Fibroblast of the conjunctiva (primary cell): ENCODE measurements around the gene TMPRSS5.
"Not testable (repeated sequence)": the region's sequence is repeated elsewhere in the genome, so short reads cannot be mapped to it uniquely, and the experiment has no call there.

Experiments
- DNase-seq: peaks from one replicate; pipeline ENCODE4 v3.0.0-alpha.2; 2010; ENCODE audit warnings: low read depth

TMPRSS5 gene

DNA sequence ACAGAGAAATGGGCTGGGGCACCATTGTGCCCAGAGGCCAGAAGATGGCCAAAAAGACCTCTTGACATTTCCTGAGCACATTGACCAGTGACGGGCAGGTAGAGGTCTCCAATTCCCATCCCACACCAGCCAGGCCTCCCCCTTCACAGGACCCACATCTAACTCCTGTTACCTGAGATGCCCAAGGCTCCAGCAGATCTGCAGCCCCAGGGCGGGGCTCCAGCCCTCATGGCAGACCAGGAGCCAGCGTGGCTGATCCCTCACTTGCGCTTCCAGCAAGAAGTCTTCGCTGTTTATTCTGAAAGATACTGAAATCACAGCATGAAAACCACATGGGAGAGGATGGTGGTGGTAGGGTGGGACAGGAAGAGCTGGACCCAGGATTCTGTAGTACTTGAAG lies 9.0 kb downstream of the TMPRSS5 start:
- DNase-seq: no peak

GRCh38 chr11:113695207-113695606 lies 10.9 kb downstream of the TMPRSS5 start:
- DNase-seq: no peak

- no peak for DNase-seq
Observed at GRCh38 chr11:113694390-113694789, 11.7 kb downstream of the TMPRSS5 start.

- DNase-seq: no peak
Observed at GRCh38 chr11:113693030-113693429, 13.1 kb downstream of the TMPRSS5 start.

DNA sequence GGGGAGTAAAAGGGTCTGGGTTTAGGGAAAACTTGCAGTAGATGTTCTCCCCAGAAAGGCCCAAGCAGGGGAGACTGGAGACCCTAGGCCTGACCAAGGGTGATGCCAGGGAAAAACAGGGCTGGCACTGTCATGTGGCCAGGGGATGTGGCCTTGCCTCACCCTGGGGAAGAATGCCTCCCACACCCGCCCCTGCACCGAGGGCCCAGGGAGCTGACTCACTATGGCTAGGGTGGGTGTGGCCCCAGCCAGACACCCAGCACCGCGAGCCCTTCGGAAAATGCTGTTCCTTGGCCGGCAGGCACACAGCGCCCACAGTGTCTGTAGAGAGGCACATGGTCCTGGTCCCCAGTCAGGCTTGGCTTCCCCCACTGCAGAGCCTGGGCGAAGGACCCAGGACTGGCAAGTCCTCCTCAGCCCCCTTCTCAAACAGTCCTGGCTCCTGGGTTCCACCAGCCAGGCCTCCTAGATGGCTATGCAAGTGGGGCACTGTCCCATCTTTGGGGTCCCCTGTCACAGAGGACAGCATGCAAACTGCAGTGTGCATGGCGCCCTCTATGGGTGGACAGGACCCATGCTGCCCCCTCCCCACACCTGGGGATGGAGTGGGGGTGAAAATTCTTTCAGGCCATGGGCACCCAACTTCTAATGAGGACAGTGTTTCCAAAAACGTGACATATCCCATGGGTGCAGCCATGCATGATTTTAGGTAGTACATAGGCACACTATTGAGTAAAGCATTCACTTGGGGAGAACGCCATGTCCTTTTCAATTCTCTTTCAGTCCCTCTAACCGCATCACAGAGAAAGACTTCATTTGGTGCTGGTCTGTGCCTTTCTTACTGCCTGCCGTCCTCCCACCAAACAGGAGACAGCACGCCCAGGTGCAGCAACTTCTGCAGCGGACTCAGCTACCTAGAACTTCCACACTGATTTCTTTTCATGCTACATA lies 15.2 kb downstream of the TMPRSS5 start:
- peak; percentile 5 for DNase-seq

GRCh38 chr11:113689768-113690618 lies 16.1 kb downstream of the TMPRSS5 start:
- no peak for DNase-seq

- no peak for DNase-seq
Observed at GRCh38 chr11:113685654-113686359, 20.3 kb downstream of the TMPRSS5 start.

DNA sequence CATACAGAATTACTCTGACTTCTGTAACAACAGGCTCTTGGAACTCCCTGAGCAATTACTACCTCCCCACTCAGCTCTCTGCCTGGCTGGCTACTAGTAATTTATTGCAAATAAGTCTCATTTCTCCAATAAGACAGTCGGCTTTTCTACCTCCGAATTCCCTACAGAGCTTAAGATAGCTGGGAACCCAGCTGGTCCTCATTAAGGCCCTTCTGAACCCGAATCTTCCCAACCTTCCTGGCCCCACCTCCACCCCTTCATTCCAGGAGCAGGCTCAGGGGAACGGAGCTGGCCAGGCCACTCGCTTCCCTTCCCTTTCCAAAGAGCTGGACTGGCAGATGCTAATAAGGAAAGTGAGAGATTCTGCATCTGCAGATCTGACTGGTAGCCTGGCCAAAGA lies 21.6 kb downstream of the TMPRSS5 start:
- no peak for DNase-seq

DNA sequence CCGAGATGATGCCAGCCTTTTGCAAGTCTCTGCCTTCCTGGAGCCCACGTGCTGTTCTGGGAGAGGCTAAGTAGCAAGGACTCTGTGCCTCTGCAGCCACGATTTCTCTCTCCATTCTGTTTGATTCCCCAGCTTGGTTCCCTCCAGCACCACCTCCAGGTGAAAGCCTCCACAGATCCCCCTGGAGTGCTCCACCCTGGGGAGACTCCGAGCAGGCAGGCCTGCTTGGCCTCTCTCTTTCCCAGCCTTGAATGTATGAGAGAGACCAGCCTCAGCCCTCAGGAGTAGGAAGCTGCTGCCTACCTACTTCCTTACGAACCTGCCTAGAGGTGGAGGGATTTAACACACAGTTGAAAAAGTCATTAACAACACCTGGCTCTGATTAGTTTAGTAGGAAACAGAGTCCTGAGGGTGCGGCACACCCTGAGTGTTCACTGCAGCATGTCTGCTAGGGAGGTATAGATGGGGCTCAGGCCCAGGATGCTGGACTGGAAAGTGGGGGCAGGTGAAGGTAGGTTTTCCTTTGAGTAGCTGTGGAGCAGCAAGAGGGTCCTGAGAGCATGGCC lies 22.5 kb downstream of the TMPRSS5 start:
- DNase-seq: no peak

DNA sequence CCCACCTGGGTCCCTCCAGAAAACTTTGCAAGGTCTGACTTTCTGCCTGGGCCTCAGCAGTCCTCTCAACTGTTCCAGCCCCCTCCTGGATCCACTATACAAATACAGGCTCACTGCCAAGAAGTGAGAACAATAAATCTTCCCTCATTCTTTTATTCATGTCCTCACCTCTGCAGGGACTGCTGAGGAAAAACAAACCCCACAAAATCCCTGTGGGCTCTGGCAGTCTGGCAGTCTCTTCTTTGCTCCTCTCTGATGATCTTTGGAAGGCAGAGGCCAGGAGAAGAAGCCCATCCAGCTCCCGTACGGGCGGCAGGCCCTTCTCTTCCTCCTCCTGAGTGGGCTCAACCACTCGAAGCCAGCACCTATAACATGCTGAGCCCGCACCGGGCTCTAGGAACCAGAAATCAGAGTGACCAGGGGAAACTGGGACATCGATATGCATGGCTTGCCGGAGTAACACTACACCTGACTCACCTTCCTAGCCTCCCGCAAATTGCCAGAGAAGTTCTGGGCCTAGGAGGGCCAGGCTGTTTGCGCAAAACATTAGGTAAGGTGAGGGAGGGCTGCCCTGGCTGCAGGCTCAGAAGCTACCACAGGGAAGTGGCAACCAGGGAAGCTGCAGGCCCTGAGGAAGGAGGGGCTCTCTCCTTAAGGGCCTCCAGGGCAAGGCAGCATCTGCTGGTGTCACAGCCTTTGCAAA lies 24.2 kb downstream of the TMPRSS5 start:
- no peak for DNase-seq

GRCh38 chr11:113681282-113681681 lies 24.8 kb downstream of the TMPRSS5 start:
- DNase-seq: no peak

- DNase-seq: no peak
Observed at GRCh38 chr11:113677685-113678084, 28.4 kb downstream of the TMPRSS5 start.

GRCh38 chr11:113675565-113675964 lies 30.5 kb downstream of the TMPRSS5 start:
- DNase-seq: no peak

DNA sequence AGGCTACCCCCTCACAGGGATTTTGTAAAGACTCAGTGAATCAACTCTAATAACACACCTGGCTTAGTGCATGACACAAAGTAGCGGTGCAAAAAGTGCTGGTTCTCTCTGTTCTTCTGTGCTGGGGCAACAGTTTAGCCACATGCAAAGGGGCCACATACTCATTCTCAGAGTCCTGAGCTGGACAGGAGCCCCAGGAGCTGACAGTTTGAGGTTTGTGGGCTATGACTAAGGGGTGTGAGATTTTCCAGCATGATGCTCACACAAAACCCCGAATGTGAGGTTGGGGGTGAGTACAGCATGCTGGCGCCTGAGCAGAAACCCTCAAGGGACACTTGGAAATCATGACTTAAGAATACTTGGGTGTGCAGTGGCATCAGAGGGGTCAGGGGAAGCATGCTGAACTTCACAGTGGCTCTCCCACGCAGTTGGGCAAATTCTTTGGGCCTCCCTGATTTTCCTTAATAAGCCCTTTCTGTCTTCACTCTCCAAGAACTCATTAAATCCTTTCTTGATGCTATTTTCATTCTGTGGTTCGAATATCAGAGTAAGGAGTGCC lies 31.0 kb downstream of the TMPRSS5 start:
- DNase-seq: peak; percentile 32

- no peak for DNase-seq
Observed at GRCh38 chr11:113674397-113674685, 31.8 kb downstream of the TMPRSS5 start.

GRCh38 chr11:113673550-113674396 lies 32.3 kb downstream of the TMPRSS5 start:
- DNase-seq: no peak

DNA sequence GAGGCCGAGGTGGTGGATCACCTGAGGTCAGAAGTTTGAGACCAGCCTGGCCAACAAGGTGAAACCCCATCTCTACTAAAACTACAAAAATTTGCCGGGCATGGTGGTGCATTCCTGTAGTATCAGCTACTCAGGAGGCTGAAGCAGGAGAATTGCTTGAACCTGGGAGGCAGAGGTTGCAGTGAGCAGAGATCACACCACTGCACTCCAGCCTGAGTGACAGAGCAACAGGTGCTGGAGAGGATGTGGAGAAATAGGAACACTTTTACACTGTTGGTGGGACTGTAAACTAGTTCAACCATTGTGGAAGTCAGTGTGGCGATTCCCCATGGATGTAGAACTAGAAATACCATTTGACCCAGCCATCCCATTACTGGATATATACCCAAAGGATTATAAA lies 34.2 kb downstream of the TMPRSS5 start:
- DNase-seq: not testable (repeated sequence)

GRCh38 chr11:113670831-113671215 lies 35.3 kb downstream of the TMPRSS5 start:
- no peak for DNase-seq

DNA sequence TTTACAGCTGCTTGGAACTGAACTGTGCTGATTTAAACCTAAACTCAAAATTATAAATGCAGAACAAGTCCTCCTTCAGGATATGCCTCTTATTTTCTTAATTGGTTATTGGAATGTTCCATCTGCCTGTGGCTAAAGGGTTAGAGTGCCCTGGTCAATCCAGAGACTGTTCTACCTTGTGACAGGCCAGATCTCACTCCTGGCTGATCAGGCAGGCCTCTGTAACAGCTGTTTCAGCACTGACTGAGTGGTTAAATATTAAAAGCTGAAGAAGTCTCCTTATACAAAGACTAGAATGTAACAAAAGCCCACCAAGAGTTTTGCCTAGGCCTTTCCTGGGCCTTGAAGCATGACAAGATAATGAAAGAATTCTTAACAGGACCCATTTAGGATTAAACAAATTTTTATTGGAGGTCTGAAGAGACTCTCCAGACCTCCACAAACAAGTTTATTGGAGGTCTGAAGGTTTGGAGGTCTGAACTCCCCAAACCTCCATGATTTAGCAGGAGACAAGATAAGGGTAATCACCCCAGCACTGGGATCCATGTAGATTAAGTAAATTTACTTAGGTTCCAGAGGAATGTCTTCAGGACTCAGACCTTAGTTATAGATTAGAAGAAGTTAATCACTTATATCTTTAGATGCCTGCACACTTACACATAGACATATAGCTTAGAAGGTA lies 35.8 kb downstream of the TMPRSS5 start:
- DNase-seq: no peak

DNA sequence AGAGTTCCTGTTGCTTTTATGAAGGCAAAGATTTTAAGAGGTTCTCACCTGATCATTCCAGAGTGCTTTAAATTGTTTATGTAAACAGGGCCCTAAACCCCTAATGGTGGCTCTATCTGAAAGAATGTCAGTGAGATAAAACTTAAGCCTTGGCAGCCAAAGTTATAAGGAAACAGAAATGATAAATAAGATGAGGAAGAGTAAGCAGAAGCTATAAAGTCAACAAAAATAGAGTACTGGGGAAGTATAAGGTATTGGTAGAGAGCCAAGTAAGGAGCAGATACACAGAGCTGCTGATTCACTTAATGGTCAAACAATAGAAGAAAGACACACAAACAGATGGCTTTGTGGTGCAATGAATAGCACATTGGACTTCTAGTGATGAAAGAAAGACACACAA lies 37.9 kb downstream of the TMPRSS5 start:
- DNase-seq: no peak
